Mesenchymal stem cell (in vitro differentiated cells and primary cell): ENCODE measurements around the gene CPM.
A peak's percentile ranks its signal among the peaks of the same experiment; 100 is the strongest.
"Not testable (repeated sequence)": the region's sequence is repeated elsewhere in the genome, so short reads cannot be mapped to it uniquely, and the experiment has no call there.

Experiments
- DNase-seq: peaks from one replicate; pipeline ENCODE4 v3.0.0-alpha.2; 2013
- H2AFZ ChIP-seq: one replicate; pipeline ENCODE4 v1.6.1; 2013; ENCODE audit warnings: low read depth, mild to moderate bottlenecking, control low read depth, inconsistent platforms, low read length, moderate library complexity
- H2AK5ac ChIP-seq: 2 replicates; pipeline ENCODE4 v1.6.1; 2013; ENCODE audit warnings: low read length, moderate library complexity, mild to moderate bottlenecking, inconsistent platforms; ENCODE audit not compliant: severe bottlenecking
- H2BK120ac ChIP-seq: one replicate; pipeline ENCODE4 v1.6.1; 2013; ENCODE audit warnings: low read depth, mild to moderate bottlenecking, inconsistent platforms, low read length, moderate library complexity
- H2BK12ac ChIP-seq, 2 experiments: one replicate each; pipeline ENCODE4 v1.6.1; 2013; ENCODE audit warnings: inconsistent platforms in 2 of 2, low read length in 2 of 2, mild to moderate bottlenecking in 2 of 2, moderate library complexity in 2 of 2, control low read depth in 1 of 2
- H2BK15ac ChIP-seq: one replicate; pipeline ENCODE4 v1.6.1; 2013; ENCODE audit warnings: mild to moderate bottlenecking, low read depth, inconsistent platforms; ENCODE audit not compliant: poor library complexity, severe bottlenecking
- H2BK5ac ChIP-seq: 2 replicates; pipeline ENCODE4 v1.6.1; 2013; ENCODE audit warnings: low read depth, mild to moderate bottlenecking, low read length, control low read depth, inconsistent platforms; ENCODE audit not compliant: poor library complexity, severe bottlenecking
- H3K14ac ChIP-seq, 2 experiments: one replicate each; pipeline ENCODE4 v1.6.1; 2013; ENCODE audit warnings: inconsistent platforms in 2 of 2, low read length in 2 of 2, control low read depth in 1 of 2, mild to moderate bottlenecking in 1 of 2, moderate library complexity in 1 of 2
- H3K18ac ChIP-seq, 2 experiments: one replicate each; pipeline ENCODE4 v1.6.1; 2013; ENCODE audit warnings: inconsistent platforms in 2 of 2, low read length in 2 of 2, control low read depth in 1 of 2, low read depth in 1 of 2, mild to moderate bottlenecking in 1 of 2
- H3K23ac ChIP-seq, 2 experiments: one replicate each; pipeline ENCODE4 v1.6.1; 2013; ENCODE audit warnings: inconsistent platforms in 2 of 2, low read length in 2 of 2, mild to moderate bottlenecking in 2 of 2, moderate library complexity in 2 of 2, control low read depth in 1 of 2
- H3K27ac ChIP-seq: 2 replicates; pipeline ENCODE4 v1.5.1; 2013; ENCODE audit warnings: mild to moderate bottlenecking, moderate library complexity, low read length, control low read depth, inconsistent platforms; ENCODE audit not compliant: poor library complexity, severe bottlenecking
- H3K27me3 ChIP-seq, 2 experiments: 2 replicates each; pipeline versions ENCODE4 v1.6.1 to v1.7.0; 2013; ENCODE audit warnings: low read length in 2 of 2, mild to moderate bottlenecking in 2 of 2, moderate library complexity in 2 of 2, control low read depth in 1 of 2, inconsistent platforms in 1 of 2; ENCODE audit not compliant: control insufficient read depth in 1 of 2, insufficient read depth in 1 of 2
- H3K36me3 ChIP-seq, 2 experiments: 2 replicates each; pipeline versions ENCODE4 v1.6.1 to v1.7.0; 2013; ENCODE audit warnings: low read length in 2 of 2, control low read depth in 1 of 2, inconsistent platforms in 1 of 2, low read depth in 1 of 2, mild to moderate bottlenecking in 1 of 2; ENCODE audit not compliant: insufficient read depth in 2 of 2, control insufficient read depth in 1 of 2
- H3K4ac ChIP-seq, 2 experiments: one replicate each; pipeline ENCODE4 v1.6.1; 2013; ENCODE audit warnings: inconsistent platforms in 2 of 2, low read length in 2 of 2, mild to moderate bottlenecking in 2 of 2, moderate library complexity in 2 of 2, control low read depth in 1 of 2, low read depth in 1 of 2
- H3K4me1 ChIP-seq: 2 replicates; pipeline ENCODE4 v1.6.1; 2013; ENCODE audit warnings: low read depth, low read length, control low read depth; ENCODE audit not compliant: control insufficient read depth, insufficient read depth
- H3K4me2 ChIP-seq: 2 replicates; pipeline ENCODE4 v1.6.1; 2013; ENCODE audit warnings: low read length, mild to moderate bottlenecking, inconsistent platforms; ENCODE audit not compliant: poor library complexity, severe bottlenecking
- H3K4me3 ChIP-seq, 2 experiments: 2 replicates each; pipeline versions ENCODE4 v1.5.1 to v1.7.0; 2013; ENCODE audit warnings: low read length in 2 of 2, mild to moderate bottlenecking in 2 of 2, control low read depth in 1 of 2, low read depth in 1 of 2; ENCODE audit not compliant: insufficient read depth in 1 of 2
- H3K79me1 ChIP-seq: replicated peaks from 2 replicates; pipeline ENCODE4 v1.6.1; 2013; ENCODE audit warnings: mild to moderate bottlenecking, control low read depth, low read length, inconsistent platforms; ENCODE audit not compliant: poor library complexity, severe bottlenecking
- H3K9ac ChIP-seq: 2 replicates; pipeline ENCODE4 v1.7.0; 2013; ENCODE audit warnings: mild to moderate bottlenecking, low read length, moderate library complexity
- H3K9me3 ChIP-seq: 2 replicates; pipeline ENCODE4 v1.7.0; 2013; ENCODE audit warnings: mild to moderate bottlenecking, low read length; ENCODE audit not compliant: control insufficient read depth
- H4K8ac ChIP-seq: one replicate; pipeline ENCODE4 v1.6.1; 2013; ENCODE audit warnings: inconsistent platforms, mild to moderate bottlenecking, low read length, moderate library complexity
- H4K91ac ChIP-seq: one replicate; pipeline ENCODE4 v1.6.1; 2013; ENCODE audit warnings: mild to moderate bottlenecking, low read length, inconsistent platforms
- WGBS: methylation state at CpG from one replicate; pipeline ENCODE4 v1.1.7; 2013; ENCODE audit warnings: mixed read lengths; 5-methylcytosine and 5-hydroxymethylcytosine counted together

The CPM gene

DNA sequence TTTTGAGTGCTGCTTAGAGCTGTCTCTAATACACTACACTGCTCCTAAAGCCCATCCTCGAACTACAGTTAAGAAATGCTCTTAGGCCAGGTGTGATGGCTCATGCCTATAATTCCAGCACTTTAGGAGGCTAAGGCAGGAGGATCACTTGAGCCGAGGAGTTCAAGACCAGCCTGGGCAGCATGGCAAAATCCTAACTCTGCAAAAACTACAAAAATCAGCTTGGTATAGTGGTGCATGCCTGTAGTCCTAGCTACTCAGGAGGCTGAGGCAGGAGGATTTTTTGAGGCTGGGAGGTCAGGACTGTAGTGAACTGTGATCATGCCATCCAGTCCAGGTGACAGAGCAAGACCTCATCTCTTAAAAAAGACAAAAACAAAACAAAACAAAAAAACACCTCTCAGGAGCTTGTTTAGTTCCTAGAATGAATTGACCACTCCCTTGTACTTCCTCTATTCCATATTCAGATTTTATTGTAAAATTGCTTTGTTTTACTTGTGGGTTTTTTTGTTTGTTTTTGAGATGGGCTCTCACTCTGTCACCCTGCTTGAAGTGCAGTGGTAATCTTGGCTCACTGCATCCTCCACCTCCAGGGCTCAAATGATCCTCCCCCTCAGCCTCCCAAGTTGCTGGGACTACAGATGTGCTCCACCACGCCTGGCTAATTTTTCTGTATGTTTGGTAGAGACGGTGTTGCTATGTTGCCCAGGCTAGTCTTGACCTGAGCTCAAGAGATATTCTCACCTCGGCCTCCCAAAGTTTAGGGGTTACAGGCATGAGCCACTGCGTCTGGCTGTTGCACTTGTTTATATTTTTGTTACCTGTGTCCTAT lies 111.4 kb downstream of the CPM start:
- peak overlapping the region; percentile 72 for H3K9ac ChIP-seq
- no peak overlapping the region for H3K23ac ChIP-seq
- no peak overlapping the region for H3K18ac ChIP-seq
- no peak for DNase-seq
- H3K4me3 ChIP-seq: no peak overlapping the region
- H4K8ac ChIP-seq: no peak overlapping the region
- peaks cover 10% of the 10 kb centered on the region for H3K4me1 ChIP-seq
- H3K14ac ChIP-seq: no peak overlapping the region
- 97% methylated on average over 5 of the region's 6 CpGs for WGBS
- H3K27me3 ChIP-seq: no peaks in the 10 kb centered on the region
- no peak overlapping the region for H2BK5ac ChIP-seq
- H4K91ac ChIP-seq: no peak overlapping the region
- no peak overlapping the region for H2AFZ ChIP-seq
- peak overlapping the region; percentile 28 for H3K27ac ChIP-seq
- H3K79me1 ChIP-seq: peaks cover 4% of the 10 kb centered on the region
- no peak overlapping the region for H3K4ac ChIP-seq
- H3K9me3 ChIP-seq: no peaks in the 10 kb centered on the region
- no peak overlapping the region for H2BK12ac ChIP-seq
- H2BK120ac ChIP-seq: no peak overlapping the region
- H3K36me3 ChIP-seq: peaks cover 31 to 99% of the 10 kb centered on the region in 2 experiments
- H2AK5ac ChIP-seq: no peak overlapping the region
- H3K4me2 ChIP-seq: no peak overlapping the region
- H2BK15ac ChIP-seq: no peak overlapping the region

DNA sequence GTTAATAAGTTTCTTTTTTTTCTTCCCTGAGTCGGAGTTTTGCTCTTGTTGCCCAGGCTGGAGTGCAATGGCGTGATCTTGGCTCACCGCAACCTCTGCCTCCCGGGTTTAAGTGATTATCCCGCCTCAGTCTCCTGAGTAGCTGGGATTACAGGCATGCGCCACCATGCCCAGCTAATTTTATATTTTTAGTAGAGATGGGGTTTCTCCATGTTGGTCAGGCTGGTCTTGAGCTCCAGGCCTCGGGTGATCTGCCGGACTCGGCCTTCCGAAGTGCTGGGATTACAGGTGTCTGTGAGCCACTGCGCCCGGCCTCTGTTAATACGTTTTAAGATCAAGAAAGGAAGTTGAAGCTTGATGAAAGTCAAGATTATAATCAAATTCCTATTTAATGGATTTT lies 113.5 kb downstream of the CPM start:
- H3K27me3 ChIP-seq, H2BK120ac ChIP-seq, H3K4ac ChIP-seq, H3K4me1 ChIP-seq, H2AK5ac ChIP-seq, H4K8ac ChIP-seq, H4K91ac ChIP-seq, H3K4me3 ChIP-seq, H3K14ac ChIP-seq, H3K9me3 ChIP-seq, H2BK12ac ChIP-seq, H2AFZ ChIP-seq, H3K4me2 ChIP-seq, H2BK15ac ChIP-seq, H3K23ac ChIP-seq, H3K18ac ChIP-seq, DNase-seq, H2BK5ac ChIP-seq, H3K79me1 ChIP-seq, H3K27ac ChIP-seq: not testable (repeated sequence)
- WGBS: 95% methylated on average over 13 of the region's 13 CpGs
- peaks cover 28 to 100% of the 10 kb centered on the region in 2 experiments for H3K36me3 ChIP-seq
- peak overlapping the region; percentile 72 for H3K9ac ChIP-seq

DNA sequence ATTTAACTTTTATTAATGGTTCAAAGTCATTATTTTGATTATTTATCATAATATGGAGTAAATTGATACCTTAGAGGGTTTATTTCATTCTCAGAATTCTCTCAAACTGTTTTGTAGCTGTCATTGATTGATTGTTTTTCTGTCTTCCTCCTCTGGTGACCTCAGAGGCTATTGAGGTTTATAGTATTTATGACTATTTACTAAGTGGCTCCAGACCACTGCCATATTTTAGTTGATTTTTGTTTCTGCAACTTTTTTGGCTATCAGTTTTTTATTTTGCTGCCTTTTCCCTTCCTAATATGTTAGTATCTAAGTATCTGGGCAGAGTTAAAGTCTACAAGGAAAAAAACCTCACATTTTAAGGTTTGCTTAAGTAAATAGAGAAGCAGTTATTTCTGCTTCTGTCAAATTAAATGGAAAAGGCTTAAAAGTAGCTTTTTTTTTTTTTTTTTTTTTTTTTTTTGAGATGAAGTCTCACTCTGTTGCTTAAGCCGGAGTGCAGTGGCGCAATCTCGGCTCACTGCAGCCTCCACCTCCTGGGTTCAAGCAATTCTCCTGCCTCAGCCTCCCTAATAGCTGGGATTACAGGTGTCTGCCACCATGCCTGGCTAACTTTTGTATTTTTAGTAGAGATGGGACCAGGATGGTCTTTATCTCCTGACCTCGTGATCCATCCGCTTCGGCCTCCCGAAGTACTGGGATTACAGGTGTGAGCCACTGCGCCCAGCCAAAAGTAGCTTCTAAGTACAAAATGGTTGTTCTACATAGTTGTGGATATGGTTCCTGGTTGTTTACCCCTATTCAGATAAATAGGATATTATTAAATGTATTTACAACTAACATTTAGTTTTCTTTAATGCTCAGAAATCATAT lies 116.8 kb downstream of the CPM start:
- Histone ChIP-seq H3K4me2 (no peak overlapping the region), H3K4ac (no peak overlapping the region), H3K4me1 (peaks cover 7% of the 10 kb centered on the region), H3K23ac (no peak overlapping the region), H2AK5ac (no peak overlapping the region), H3K18ac (no peak overlapping the region), H4K8ac (no peak overlapping the region), H4K91ac (no peak overlapping the region), H3K4me3 (no peak overlapping the region), H3K79me1 (no peaks in the 10 kb centered on the region), H2BK12ac (no peak overlapping the region), H3K27me3 (no peaks in the 10 kb centered on the region), H3K27ac (no peak overlapping the region), H2BK120ac (no peak overlapping the region), H3K9me3 (no peaks in the 10 kb centered on the region), H3K14ac (no peak overlapping the region), H3K36me3 (peaks cover 27 to 100% of the 10 kb centered on the region in 2 experiments), H2AFZ (no peak overlapping the region), H2BK15ac (no peak overlapping the region), H2BK5ac (no peak overlapping the region), H3K9ac (peak overlapping the region; percentile 74)
- no peak for DNase-seq
- WGBS: 98% methylated on average over 5 of the region's 8 CpGs
